HG03442 (cell line): ENCODE measurements around the gene DIDO1.

Experiments
- ATAC-seq: cut with Tn5 transposase; IDR thresholded peaks from one replicate; pipeline ENCODE4 v1.9.1; 2021; ENCODE audit warnings: mild to moderate bottlenecking, moderate library complexity; ENCODE audit not compliant: unreplicated experiment

Gene DIDO1

DNA sequence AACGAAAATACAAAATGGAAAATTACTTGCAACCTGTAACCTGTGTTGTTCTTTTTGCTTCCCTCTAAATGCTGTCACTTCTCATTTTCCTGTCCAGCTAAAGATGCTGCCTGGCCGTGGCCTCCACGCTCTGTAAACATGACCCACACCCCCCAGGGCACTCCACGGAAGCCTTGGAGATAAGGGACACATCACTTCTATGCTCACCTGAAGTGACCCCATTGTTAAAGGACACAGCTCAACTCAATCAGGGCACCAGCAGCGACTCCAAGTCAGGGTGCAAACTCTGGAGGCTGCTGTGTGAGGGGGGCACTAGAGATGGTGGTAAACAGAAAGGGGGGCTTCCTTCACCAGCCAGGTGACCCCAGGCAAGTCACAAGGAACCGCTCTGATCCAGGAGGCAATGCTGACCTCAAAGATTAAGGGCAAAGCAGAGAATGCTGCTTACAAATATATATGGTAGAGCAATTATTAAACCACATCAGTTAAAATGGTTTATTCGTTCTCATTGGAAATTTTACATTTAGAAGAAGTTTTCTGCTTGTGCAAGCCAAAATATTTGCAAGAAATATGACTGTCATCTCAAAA is 13.2 kb downstream of the DIDO1 start:
- no peak for ATAC-seq

DNA sequence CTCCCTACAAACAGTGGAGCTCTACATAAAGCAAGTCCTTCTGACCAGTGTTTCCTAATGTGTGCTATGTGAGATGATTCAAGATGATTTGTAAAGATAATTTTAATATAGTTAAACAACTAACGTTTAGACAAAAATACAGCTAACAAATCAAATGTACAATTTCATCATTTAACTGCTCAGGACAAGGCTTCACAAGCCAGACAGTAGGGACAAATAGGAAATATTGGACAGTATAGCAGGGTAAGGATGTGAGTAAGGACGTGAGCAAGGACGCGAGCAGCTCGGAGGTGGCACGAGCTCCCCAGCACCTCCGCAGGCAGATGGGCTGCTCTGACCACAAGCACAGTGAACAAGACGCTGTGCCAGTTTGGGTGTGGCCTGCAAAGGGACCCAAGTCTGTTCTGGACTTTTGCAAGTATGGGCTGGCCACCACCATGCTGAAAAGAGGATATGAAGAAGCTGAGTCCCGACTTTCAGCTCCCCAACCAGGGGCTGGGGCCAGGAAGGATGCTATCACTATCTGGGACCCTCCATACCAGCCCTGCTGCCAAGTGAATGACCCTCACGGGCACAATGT is 14.5 kb downstream of the DIDO1 start:
- ATAC-seq, result no peak

DNA sequence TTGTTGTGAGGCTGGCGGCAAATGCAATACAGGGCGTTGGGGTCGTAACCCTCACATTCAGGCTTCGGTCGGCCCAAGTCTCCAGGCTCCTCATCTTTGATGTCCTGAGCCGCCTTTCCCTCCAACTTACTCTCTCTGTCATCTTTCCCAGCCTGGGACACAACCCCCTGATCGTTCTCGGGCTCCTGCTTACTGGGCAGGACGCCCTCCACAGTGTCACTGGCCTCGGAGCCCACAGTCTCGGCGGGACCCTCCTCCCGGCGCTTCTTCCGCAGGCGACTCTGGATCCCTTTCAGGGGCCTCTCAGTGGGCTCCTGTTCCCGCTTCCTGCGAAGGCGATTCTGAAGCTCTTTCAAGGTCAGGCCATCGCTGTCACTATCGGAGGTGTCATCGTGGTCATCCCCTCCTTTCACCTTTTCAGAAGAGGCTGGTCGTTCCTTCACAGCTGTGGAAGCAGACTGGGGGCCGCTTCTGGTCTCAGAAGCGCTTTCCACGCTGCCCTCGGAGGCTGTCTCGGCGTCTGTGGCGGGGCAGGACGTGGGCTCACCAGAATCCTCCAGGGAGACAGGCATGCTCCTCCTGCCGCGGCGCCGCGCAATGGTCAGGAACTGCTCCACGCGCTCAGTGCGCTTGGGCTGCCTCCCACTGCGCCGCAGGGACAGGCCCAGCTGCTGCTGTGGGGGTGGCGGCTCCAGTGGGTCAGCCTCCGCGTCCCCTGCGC is 15.4 kb downstream of the DIDO1 start:
- ATAC-seq, result no peak

DNA sequence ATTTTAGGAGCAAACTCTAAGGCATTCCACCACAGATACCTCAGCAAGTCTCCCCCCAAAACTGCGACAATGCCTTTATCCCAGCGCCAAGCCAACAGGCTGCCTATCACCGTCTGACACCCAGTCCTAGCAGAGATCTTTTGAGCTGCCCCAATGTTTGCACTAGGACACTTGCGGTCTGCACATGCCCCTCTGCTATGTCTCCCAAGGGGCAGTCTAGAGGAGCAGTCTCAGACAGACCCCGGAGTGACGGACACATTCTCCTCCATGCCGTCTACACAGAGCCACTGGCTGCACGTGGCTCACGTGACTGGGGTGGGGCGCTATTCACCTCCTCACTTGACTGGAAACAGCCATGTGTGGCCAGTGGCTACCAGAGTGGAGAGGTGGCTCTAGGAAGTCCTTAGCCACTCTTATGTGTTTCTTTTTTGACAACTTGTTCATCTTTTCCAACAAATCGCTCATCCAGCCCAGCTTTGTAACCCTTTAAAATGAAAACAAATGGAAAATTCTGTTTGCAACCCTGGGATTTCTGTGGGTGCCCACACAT is 16.0 kb downstream of the DIDO1 start:
- no peak for ATAC-seq

DNA sequence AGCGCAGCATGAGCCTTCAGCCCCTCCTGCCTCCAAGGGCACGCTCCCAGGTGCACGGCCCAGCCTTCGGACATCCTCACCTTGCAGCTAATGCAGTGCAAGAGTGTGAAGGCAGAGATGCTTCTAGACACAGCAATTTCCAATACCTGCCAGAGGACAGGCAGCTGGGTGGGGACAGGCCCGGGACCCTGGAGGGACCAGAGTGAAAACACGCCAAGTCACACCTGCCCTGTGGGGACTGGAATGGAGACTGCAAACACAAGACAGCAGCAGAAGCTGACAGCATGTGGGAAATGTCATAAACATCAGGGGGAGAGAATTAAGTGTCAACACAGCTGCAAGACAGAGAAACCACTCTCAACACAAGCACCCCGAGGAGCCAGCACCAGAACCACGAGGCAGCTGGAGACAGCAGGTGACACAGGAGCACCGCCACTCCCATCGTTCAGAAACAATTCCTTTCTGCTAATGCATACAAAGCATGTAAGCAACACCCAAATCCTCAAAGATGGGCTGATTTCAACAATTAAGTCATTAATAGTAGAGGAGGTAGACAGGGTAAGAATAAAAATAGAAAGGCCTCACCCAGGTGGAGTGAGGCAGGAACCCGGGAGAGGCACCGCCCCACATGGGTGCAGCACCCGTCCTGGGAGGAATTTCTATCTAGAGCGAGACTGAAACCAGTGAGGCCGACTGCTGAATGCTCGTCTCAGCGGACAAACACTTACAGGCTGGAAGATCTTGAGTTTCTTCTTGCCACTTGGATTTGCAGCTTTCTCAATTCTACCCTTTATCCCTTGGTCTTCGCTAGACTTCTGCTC is 17.1 kb downstream of the DIDO1 start:
- ATAC-seq, result no peak

DNA sequence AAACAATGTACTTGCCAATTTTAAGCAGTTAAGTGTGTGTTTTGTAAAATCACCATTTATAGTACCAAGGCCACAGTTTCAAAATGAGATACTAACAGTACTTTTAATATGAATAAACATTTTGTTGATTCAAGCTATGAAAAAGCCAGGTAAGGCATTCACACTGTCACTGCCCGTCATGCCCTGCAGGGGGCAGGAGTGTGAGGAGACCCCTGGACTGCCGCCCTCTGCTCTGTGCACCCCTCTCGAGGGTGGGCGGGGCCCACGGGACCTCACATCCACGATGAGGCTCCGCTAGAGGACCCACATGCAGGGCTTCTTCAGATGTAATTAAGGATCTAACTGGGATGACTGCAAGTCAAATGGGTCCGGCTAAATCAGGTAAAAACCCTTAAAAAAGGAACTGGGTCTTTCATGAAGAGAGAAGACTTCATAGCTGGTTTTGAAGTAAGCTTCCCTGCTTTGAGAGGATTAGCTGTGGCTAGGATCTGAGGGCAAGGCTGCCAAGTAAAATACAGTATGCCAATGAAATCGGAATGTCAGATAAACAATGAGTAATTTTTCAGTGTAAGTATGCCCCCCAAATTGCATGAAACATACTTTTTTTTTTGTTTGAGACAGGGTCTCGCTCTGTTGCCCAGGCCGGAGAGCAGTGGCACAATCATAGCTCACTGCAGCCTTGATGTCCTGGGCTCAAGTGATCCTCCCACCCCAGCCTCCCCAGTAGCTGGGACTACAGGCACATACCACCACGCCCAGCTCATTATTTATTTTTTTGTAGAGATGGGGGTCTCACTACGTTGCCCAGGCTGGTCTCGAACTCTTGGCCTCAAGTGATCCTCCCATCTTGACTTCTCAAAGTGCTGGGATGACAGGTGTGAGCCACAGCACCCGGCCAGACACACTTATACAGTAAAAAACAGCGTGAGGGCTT is 18.7 kb downstream of the DIDO1 start:
- no peak for ATAC-seq

DNA sequence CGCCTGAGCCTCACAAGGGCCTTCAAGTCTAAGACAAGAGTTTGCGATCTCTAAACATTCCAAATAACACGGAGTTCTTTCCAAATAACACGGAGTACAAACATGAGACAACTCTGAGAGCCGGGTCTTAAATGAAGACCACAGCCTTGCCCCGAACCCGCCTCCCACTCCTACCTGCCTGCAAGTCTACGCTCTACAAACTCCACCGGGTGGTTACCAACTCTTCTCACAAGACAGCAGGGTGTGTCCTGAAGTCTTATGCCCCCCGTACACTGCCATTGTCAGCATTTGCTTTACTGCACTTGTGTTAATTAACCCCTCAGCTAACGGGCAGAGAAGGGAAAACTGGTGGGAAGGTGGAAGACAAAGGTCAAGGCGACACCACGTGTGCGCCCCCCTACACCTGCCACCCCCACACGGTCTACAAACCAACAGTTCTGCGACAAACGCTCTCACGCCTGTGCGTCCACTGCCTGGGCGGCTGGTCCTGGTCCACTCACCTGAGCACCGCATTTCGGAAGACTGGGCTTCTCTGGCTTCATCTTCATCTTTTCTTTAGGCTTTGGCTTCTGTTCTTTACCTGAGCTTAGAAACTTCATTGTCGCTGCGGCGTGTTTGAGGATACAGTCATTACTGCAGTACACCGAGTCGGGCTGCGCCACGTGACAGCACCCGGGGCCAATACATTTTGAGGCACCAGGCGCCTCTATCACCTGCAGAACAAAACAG is 19.5 kb downstream of the DIDO1 start:
- no peak for ATAC-seq

DNA sequence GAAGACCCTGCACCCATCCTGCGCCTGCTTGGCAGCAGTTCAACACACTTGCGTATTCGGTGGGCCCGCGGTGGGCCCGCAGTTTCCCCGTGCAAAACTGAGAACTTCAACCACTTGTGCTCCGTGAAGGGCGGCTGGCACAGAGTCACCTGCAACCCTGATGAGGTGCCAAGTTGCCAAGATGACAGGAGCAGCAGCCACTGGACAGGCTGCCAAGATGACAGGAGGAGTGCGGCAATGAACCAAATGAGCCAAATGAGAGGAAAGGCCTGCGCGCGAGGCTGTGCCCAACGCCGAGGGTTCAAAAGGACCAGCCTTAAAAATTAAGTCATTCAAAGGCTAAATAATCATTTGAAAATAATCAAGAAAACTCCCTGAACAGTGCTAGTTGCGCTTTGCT is 20.1 kb downstream of the DIDO1 start:
- no peak for ATAC-seq

DNA sequence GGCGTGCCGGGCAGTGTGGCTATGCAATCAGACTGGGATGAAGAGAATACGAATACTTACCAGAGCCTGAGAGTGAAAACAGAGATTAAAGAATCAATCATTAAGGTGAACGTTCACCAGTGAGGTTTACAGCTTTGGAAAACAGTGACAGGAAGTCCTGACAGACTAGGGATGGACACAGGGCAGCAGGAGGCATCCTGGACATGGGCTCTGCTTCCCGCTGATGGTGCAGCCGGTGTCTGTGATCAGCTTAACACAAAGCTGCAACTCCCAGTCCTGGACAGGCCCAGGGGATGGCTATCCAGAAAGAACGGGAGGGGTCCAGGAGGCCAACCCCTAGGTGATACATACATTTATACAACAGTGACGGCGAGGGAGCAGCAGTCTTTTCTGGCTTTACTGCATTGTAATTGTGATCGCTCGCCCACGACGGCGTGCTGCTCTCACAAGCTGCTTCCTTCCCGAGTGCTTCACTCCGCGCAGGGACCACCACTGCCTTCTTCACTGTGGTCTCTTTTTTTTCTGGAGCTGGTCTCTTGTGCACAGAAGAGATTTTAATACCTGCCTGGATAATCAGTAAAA is 20.7 kb downstream of the DIDO1 start:
- no peak for ATAC-seq

DNA sequence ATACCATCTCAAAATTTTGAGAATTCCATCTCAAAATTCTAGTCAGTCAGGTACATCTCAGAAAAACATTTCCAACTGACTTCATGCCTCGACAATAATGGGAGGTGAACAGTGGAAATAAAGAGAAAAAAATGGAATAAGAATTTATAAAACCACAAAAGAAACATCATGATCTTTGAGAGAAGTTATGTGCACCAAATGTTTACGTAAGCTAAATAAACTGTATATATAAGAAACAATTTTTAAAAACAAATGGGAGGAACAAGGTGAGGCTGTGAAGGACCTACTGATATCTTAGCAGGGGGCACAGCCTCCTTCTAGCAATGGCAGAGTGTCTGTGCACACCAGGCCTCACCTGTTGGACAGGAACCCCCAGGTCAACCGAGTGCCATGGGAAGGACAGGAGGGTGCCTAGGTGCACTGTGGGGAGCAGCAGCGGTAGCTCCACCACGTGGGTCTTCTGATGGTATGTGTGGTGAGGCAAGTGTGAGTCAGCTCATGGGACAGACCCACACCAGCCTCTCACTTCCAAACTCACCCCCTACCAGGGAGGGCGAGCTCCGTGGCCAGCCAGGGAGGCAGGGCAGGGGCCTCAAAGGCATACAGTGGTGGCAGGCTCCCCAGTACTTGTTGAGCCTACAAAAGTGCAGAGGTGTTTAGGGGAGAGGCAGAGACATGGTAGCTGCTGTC is 23.2 kb downstream of the DIDO1 start:
- ATAC-seq, result no peak

DNA sequence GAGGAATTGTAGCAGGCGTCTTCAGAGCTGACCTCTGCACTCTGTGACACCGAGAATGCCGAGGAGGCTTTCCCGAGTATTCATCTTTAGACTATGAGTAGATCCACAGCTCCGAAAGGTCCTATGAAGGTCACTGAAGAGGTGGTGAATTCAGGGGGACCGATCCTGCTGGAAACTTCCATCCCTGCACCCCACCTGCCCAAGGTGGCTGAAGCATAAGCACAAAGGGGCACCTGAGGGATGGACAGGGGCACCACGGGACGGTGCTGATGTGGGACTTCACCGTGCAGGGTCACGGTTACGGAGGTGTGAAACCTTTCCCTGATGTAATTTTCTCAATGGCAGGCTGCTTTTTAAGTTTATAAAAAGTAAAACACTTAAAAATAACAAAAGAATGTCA is 24.4 kb downstream of the DIDO1 start:
- ATAC-seq, result no peak

DNA sequence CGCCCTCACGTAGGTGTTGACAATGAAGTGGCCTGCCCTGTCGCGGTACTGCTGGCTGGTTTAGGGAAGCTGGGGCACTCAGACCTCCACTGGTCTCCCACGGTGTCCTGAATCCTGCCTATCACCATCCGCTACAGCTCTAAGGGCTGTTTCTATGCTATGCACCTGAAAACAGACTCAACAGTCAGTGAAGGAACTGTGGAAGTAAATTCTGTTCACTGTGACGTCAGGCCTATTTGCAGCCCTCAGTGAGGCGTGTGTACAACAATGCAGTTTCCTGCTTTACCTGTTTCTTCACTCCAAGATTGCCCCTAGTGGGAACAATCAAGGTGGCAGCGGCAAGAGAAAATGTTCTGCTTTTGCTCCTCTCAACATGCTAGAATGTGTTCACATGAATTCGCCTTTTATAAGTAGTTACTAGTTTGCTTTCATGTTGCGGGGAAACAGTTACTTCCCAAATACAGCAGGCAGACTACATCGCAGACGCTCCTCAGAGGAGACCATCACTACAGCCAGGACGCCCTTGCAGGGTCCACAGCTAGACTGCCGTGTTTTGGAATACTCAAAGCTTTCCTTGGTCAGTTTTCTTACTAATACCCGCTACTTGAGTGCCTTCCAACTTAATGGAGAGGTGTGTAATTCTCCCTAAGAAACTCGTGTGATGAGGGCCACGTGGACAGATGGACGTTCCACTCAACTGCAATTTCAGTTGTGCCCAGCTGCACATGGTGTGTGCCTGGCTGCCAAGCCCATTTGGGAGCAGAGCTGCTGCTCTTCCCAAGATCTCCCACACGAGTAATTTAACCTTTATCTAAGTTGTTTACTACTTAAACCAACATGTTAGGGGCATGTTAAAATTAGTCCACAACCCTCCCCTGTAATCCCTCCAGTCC is 25.4 kb downstream of the DIDO1 start:
- no peak for ATAC-seq

DNA sequence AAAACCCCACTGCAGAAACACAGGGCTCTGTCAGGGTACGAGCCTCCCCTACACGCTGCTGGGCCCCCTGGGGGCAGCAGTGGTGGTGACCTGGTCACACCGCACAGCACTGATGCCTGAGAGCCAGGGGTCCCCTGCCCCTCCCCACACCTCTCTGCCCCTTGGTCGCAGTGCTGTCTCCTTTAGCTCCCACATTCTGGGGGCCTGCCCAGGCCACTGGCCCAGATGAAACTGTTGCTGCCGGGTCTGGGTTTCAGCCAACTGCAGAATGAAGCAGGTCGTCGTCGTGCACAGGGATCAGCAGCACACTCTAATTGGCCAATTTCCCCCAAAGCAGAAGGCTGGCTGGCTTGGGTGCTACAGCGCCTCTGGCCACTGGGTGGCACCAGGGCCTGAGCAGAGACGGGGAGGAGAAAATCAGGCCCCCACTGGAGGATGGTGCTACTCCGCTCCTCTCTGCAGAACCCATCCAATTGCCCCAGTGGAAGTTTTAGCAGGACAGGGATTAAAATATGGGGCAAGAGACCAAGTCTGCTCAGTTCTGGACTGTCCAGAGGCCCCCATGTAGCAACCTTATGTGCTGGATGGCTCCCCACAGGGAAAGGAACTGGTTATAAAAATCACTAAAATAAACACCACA is 26.1 kb downstream of the DIDO1 start:
- ATAC-seq, result peak; percentile 78

DNA sequence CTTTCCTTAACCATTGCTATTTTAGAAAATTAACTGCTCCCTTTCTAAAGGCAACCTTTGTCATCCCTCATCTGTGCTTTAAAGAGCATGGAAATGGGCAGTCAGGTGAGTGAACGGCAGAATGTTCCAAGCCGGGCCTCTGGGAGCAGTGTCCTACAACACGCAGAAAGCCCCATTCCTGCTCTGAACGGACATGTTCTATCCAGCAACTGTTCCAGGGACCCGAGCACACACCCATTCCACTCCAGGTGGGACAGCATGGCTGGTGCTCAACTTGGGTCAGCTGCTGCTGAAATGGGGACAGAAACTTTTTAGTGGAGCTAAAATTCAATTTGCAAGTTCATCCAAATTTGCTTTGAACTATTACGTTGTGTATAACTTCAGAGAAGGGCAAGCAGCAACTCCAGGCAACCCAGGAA is 26.7 kb downstream of the DIDO1 start:
- ATAC-seq, result no peak

DNA sequence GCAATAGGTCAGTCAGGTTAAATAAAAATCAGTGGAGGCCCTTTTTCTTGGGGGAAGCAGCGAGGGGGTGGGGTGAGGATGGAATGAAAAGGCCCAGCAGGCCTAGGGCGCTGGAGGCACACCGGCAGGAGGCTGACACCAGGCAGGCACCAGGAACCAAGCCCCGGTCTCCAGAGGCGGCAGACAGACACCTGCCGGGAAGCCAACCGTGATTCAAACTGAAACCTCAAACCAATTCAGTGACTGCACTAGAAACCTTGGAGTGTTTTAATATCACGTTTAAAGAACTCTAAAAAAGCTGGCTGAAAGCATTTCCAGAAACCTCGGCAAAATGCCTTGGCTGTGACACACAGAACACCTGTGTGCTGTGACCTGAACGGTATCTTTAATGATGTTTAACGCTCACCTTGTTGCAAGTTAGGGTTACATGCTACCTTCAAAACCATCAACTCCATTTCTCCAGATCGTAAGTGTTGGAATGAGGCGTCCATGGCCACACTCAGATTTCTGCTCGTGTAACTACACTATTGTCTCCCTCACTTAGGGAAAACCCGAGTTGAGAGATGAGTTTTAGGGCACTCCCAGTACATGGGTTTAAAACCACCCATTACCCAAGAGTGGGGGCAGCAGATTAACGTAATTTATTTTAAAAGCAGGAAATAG is 27.2 kb downstream of the DIDO1 start:
- ATAC-seq, result no peak

DNA sequence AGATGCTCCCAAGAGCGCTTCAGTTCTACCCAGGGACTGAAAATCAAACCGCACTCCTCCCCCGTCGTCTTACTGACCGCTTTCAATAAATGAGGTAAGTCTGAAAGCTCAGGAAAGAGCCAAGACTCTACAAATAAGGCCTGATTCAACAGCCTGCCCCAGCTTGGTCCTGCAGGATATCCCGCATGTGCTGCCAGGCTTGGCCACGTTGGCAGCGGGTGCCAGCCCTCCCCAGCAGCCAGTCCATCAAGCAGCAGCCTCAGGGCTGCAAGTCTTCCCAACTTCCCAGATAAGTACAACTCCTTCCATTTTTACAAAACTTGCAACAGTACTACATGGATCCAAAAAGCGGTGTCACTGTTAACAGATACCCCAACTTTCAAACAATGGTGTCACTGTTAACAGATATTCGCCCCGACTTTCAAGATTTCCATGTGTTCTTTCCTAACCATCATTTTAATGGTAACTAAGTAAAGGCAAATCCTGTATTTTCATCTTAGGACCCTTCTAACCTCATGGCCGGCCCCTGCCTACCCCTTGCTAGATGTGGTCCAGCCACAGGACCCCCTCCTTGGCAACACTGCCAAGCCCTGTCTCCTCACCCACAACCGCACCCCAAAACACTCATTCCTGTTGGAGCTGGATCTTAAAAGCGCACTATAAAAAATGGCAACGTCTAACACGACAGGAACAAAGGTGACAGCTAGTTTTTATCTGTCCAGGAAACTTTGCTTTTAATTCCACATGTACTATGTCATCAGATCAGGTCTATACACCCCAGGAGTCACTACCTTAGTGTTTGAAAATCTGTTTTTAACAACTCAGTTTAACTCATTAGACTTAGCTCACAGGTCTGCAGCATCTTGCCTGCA is 28.0 kb downstream of the DIDO1 start:
- no peak for ATAC-seq
